Neural cell (in vitro differentiated cells): ENCODE measurements around the gene CDK17. TPM values are rescaled to one million over a fixed set of nuclear protein-coding genes. Genes with fewer than 3 reads are reported as not detected.

ENCODE experiments used
- H2AFZ ChIP-seq: fragments of 200-600, 300-800 bp; sonication (generic), shearing (Covaris generic); 2 replicates; pipeline ENCODE4 v1.6.0; 2014; ENCODE audit warnings: low read depth, mild to moderate bottlenecking, antibody characterized with exemption, low read length, moderate library complexity
- H3F3A ChIP-seq: fragments of 200-600 bp; shearing (Covaris generic); 2 replicates; pipeline ENCODE4 v1.6.1; 2016; ENCODE audit warnings: mild to moderate bottlenecking, moderate library complexity, mixed read lengths, antibody characterized with exemption, low read length; ENCODE audit not compliant: insufficient read depth, poor library complexity, severe bottlenecking
- H3K27ac ChIP-seq: fragments of 200-600, 300-800 bp; sonication (generic), shearing (Covaris generic); 2 replicates; pipeline ENCODE4 v1.5.1; 2014; ENCODE audit warnings: mild to moderate bottlenecking, low read length, moderate library complexity
- H3K27me3 ChIP-seq: fragments of 300-800, 200-600 bp; sonication (generic), shearing (Covaris generic); 2 replicates; pipeline ENCODE4 v1.6.0; 2014; ENCODE audit warnings: mild to moderate bottlenecking, low read depth, low read length, moderate library complexity; ENCODE audit not compliant: insufficient read depth
- H3K36me3 ChIP-seq: fragments of 300-800, 200-600 bp; sonication (generic), shearing (Covaris generic); 2 replicates; pipeline ENCODE4 v1.5.1; 2014; ENCODE audit warnings: mild to moderate bottlenecking, antibody characterized with exemption, low read length, moderate library complexity; ENCODE audit not compliant: insufficient read depth
- H3K4me2 ChIP-seq: fragments of 300-800, 200-600 bp; sonication (generic), shearing (Covaris generic); 2 replicates; pipeline ENCODE4 v1.6.0; 2014; ENCODE audit warnings: mild to moderate bottlenecking, low read length
- H3K4me3 ChIP-seq: fragments of 300-800, 200-600 bp; sonication (generic), shearing (Covaris generic); 2 replicates; pipeline ENCODE4 v1.5.1; 2014; ENCODE audit warnings: mild to moderate bottlenecking, low read length, moderate library complexity
- H3K79me2 ChIP-seq: fragments of 200-600 bp; shearing (Covaris generic); replicated peaks from 2 replicates; pipeline ENCODE4 v1.6.0; 2014; ENCODE audit warnings: mild to moderate bottlenecking, low read length, moderate library complexity; ENCODE audit not compliant: insufficient read depth
- H3K9ac ChIP-seq: fragments of 300-800, 200-600 bp; sonication (generic), shearing (Covaris generic); 2 replicates; pipeline ENCODE4 v1.6.1; 2016; ENCODE audit warnings: mild to moderate bottlenecking, low read length, mixed read lengths
- H3K9me2 ChIP-seq: fragments of 200-600 bp; shearing (Covaris generic); 2 replicates; pipeline ENCODE4 v1.6.1; 2016; ENCODE audit warnings: mild to moderate bottlenecking, low read length, mixed read lengths; ENCODE audit not compliant: insufficient read depth
- H3K9me3 ChIP-seq: fragments of 200-600, 300-800 bp; sonication (generic), shearing (Covaris generic); 2 replicates; pipeline ENCODE4 v1.6.1; 2016; ENCODE audit warnings: mild to moderate bottlenecking, mixed run types, low read length, moderate library complexity, mixed read lengths
- H4K20me1 ChIP-seq: fragments of 200-600 bp; shearing (Covaris generic); 2 replicates; pipeline ENCODE4 v1.6.1; 2016; ENCODE audit warnings: mild to moderate bottlenecking, mixed run types; ENCODE audit not compliant: insufficient read depth
- CTCF ChIP-seq: fragments of 450-650 bp; IDR thresholded peaks from 2 replicates; pipeline ENCODE4 v1.5.1; 2014; ENCODE audit warnings: antibody characterized with exemption, mild to moderate bottlenecking, moderate library complexity; ENCODE audit not compliant: poor library complexity, severe bottlenecking
- EP300 ChIP-seq: fragments of 450-650 bp; conservative IDR thresholded peaks from 2 replicates; pipeline ENCODE4 v1.6.1; 2014; ENCODE audit warnings: antibody characterized with exemption, mild to moderate bottlenecking, moderate library complexity; ENCODE audit not compliant: poor library complexity, severe bottlenecking
- EZH2 ChIP-seq: fragments of 200-600, 300-800 bp; shearing (Covaris generic), sonication (generic); IDR thresholded peaks from 2 replicates; pipeline ENCODE4 v1.6.1; 2014; ENCODE audit warnings: antibody characterized with exemption, low read length, borderline replicate concordance, mild to moderate bottlenecking; ENCODE audit not compliant: insufficient read depth, poor library complexity, severe bottlenecking
- MXI1 ChIP-seq: fragments of 450-650 bp; conservative IDR thresholded peaks from 2 replicates; pipeline ENCODE4 v1.6.1; 2014; ENCODE audit warnings: antibody characterized with exemption, mild to moderate bottlenecking; ENCODE audit not compliant: poor library complexity, severe bottlenecking
- POLR2AphosphoS5 ChIP-seq: IDR thresholded peaks from 2 replicates; pipeline ENCODE4 v1.6.1; 2012
- RAD21 ChIP-seq: fragments of 450-650 bp; conservative IDR thresholded peaks from 2 replicates; pipeline ENCODE4 v1.6.1; 2014; ENCODE audit warnings: antibody characterized with exemption, mild to moderate bottlenecking, moderate library complexity
- SMC3 ChIP-seq: fragments of 450-650 bp; conservative IDR thresholded peaks from 2 replicates; pipeline ENCODE4 v1.6.1; 2014; ENCODE audit warnings: antibody characterized with exemption, mild to moderate bottlenecking, moderate library complexity; ENCODE audit not compliant: poor library complexity
- TAF1 ChIP-seq: IDR thresholded peaks from 2 replicates; pipeline ENCODE4 v1.6.1; 2012; ENCODE audit warnings: low read depth
- polyA plus RNA-seq: library from polyadenylated mRNA; depleted of rRNA; stranded (reverse); fragments of >200 nt; gene quantifications from 2 replicates; pipeline ENCODE4 v1.2.3, GENCODE V29; 2014
- TF ChIP-seq, protein P1 (sequence below): IDR thresholded peaks from 2 replicates; pipeline ENCODE4 v1.6.1; 2012; ENCODE audit warnings: borderline replicate concordance

CDK17 gene
- polyA plus RNA-seq, 1 donor from 2014 or later = 119 TPM

GRCh38 chr12:96329545-96329944 lies 70.7 kb downstream of the CDK17 start:
- peaks cover 16% of the 10 kb centered on the region for H3K79me2 ChIP-seq
- no peak overlapping the region for H2AFZ ChIP-seq
- H3K36me3 ChIP-seq = peaks cover 6% of the 10 kb centered on the region
- H3K27me3 ChIP-seq = no peaks in the 10 kb centered on the region
- H3K9ac ChIP-seq = no peak overlapping the region
- no peaks in the 10 kb centered on the region for H3K9me3 ChIP-seq
- no peak overlapping the region for H3K27ac ChIP-seq
- TF ChIP-seq SMC3 = no peak
- no peak overlapping the region for H3K4me2 ChIP-seq
- H4K20me1 ChIP-seq = no peaks in the 10 kb centered on the region
- no peaks in the 10 kb centered on the region for H3F3A ChIP-seq
- H3K4me3 ChIP-seq = no peak overlapping the region
- H3K9me2 ChIP-seq = no peaks in the 10 kb centered on the region

- Histone ChIP-seq H3K9me2 (no peaks in the 10 kb centered on the region), H3K79me2 (peaks cover 16% of the 10 kb centered on the region), H3F3A (no peaks in the 10 kb centered on the region), H3K27me3 (no peaks in the 10 kb centered on the region), H3K9me3 (no peaks in the 10 kb centered on the region), H3K4me3 (no peak overlapping the region), H3K4me2 (no peak overlapping the region), H2AFZ (no peak overlapping the region), H3K27ac (no peak overlapping the region), H3K9ac (no peak overlapping the region), H3K36me3 (peaks cover 6% of the 10 kb centered on the region), H4K20me1 (no peaks in the 10 kb centered on the region)
- TF ChIP-seq, protein P1, sequence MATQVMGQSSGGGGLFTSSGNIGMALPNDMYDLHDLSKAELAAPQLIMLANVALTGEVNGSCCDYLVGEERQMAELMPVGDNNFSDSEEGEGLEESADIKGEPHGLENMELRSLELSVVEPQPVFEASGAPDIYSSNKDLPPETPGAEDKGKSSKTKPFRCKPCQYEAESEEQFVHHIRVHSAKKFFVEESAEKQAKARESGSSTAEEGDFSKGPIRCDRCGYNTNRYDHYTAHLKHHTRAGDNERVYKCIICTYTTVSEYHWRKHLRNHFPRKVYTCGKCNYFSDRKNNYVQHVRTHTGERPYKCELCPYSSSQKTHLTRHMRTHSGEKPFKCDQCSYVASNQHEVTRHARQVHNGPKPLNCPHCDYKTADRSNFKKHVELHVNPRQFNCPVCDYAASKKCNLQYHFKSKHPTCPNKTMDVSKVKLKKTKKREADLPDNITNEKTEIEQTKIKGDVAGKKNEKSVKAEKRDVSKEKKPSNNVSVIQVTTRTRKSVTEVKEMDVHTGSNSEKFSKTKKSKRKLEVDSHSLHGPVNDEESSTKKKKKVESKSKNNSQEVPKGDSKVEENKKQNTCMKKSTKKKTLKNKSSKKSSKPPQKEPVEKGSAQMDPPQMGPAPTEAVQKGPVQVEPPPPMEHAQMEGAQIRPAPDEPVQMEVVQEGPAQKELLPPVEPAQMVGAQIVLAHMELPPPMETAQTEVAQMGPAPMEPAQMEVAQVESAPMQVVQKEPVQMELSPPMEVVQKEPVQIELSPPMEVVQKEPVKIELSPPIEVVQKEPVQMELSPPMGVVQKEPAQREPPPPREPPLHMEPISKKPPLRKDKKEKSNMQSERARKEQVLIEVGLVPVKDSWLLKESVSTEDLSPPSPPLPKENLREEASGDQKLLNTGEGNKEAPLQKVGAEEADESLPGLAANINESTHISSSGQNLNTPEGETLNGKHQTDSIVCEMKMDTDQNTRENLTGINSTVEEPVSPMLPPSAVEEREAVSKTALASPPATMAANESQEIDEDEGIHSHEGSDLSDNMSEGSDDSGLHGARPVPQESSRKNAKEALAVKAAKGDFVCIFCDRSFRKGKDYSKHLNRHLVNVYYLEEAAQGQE = no peak
- TF ChIP-seq CTCF (no peak), TAF1 (no peak), RAD21 (no peak), POLR2AphosphoS5 (no peak), MXI1 (no peak), EZH2 (no peak), SMC3 (no peak), EP300 (no peak)
Observed at GRCh38 chr12:96329018-96329417, 71.2 kb downstream of the CDK17 start.

DNA sequence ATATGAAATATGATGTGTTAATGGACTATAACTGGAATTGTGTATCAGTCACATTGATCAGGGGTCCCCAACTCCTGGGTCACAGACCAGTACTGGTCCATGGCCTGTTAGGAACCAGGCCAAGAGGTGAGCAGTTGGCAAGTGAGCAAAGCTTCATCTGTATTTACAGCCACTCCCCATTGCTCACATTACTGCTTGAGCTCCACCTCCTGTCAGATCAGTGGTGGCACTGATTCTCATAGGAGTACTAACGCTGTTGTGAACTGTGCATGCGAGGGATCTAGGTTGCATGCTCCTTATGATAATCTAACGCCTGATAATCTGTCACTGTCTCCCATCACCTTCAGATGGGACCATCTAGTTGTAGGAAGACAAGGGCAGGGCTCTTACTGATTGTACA lies 72.3 kb downstream of the CDK17 start:
- Histone ChIP-seq H3K27ac (no peak overlapping the region), H3K9me3 (no peaks in the 10 kb centered on the region), H3K36me3 (peaks cover 6% of the 10 kb centered on the region), H3K9ac (no peak overlapping the region), H3F3A (no peaks in the 10 kb centered on the region), H3K9me2 (no peaks in the 10 kb centered on the region), H3K4me3 (no peak overlapping the region), H3K4me2 (no peak overlapping the region), H3K27me3 (no peaks in the 10 kb centered on the region), H2AFZ (no peak overlapping the region), H4K20me1 (no peaks in the 10 kb centered on the region), H3K79me2 (peaks cover 17% of the 10 kb centered on the region)
- TF ChIP-seq POLR2AphosphoS5 = no peak
- TF ChIP-seq, protein P1 = no peak
- no peak for TF ChIP-seq SMC3
- no peak for TF ChIP-seq EZH2
- TF ChIP-seq CTCF = no peak
- no peak for TF ChIP-seq EP300
- no peak for TF ChIP-seq TAF1
- no peak for TF ChIP-seq RAD21
- TF ChIP-seq MXI1 = no peak
